K562 (cell line): ENCODE measurements around the gene SPTBN4. TPM values are rescaled to one million over a fixed set of nuclear protein-coding genes. Genes with fewer than 3 reads are reported as not detected.

Experiments
- BRF1 ChIP-seq: IDR thresholded peaks from 3 replicates; pipeline ENCODE4 v1.6.1; 2011; ENCODE audit warnings: borderline replicate concordance, mild to moderate bottlenecking; ENCODE audit not compliant: insufficient read length; ENCODE audit errors: extremely low read depth
- CBFA2T3 ChIP-seq: fragments of 450-650 bp; IDR thresholded peaks from 2 replicates; pipeline ENCODE4 v1.6.1; 2017
- CC2D1A ChIP-seq: fragments of 450-650 bp; IDR thresholded peaks from 2 replicates; pipeline ENCODE4 v1.6.1; 2017; ENCODE audit warnings: mild to moderate bottlenecking
- DDX20 ChIP-seq: fragments of 450-650 bp; IDR thresholded peaks from 2 replicates; pipeline ENCODE4 v1.6.1; 2016; ENCODE audit warnings: missing genetic modification characterization, low read depth, mild to moderate bottlenecking, missing compliant biosample characterization, moderate library complexity
- FOXA1 ChIP-seq: fragments of 450-650 bp; IDR thresholded peaks from 2 replicates; pipeline ENCODE4 v1.6.1; 2016; ENCODE audit warnings: mild to moderate bottlenecking, borderline replicate concordance
- GABPA ChIP-seq: fragments of 200-800 bp; sonication (Bioruptor generic); conservative IDR thresholded peaks from 2 replicates; pipeline ENCODE4 v1.6.1; 2016; ENCODE audit warnings: low read depth, missing genetic modification characterization, missing compliant biosample characterization
- HCFC1 ChIP-seq: IDR thresholded peaks from 2 replicates; pipeline ENCODE4 v1.6.1; 2012; ENCODE audit warnings: low read depth, low read length, improper control_type of control experiment
- ILF3 ChIP-seq: fragments of 450-650 bp; IDR thresholded peaks from 2 replicates; pipeline ENCODE4 v1.6.1; 2018; ENCODE audit warnings: antibody characterized with exemption, mild to moderate bottlenecking, moderate library complexity, borderline replicate concordance
- KLF6 ChIP-seq: fragments of 250-450 bp; sonication (Bioruptor Pico); IDR thresholded peaks from 2 replicates; pipeline ENCODE4 v1.4.0; 2020; ENCODE audit warnings: mild to moderate bottlenecking, moderate library complexity, borderline replicate concordance
- MAZ ChIP-seq, 2 experiments: fragments of 450-650 bp in 1 of 2; sonication (generic) in 1 of 2; formaldehyde crosslinking; IDR thresholded peaks in 1 of 2; conservative IDR thresholded peaks in 1 of 2; 2 replicates each; pipeline versions ENCODE4 v1.4.0 to v1.5.0; 2020; ENCODE audit warnings: mild to moderate bottlenecking in 1 of 2, missing genetic modification reagents in 1 of 2
- PHF21A ChIP-seq: fragments of 450-650 bp; IDR thresholded peaks from 2 replicates; pipeline ENCODE4 v1.6.1; 2017; ENCODE audit warnings: low read depth, borderline replicate concordance
- RAD21 ChIP-seq, 2 experiments: fragments of 250-450 bp in 1 of 2; fragments of 450-650 bp in 1 of 2; sonication (Bioruptor Pico) in 1 of 2; formaldehyde crosslinking in 1 of 2; IDR thresholded peaks in 1 of 2; conservative IDR thresholded peaks in 1 of 2; 2 replicates each; pipeline versions ENCODE4 v1.4.0 to v1.8.0; 2020 to 2022; ENCODE audit warnings: mild to moderate bottlenecking in 2 of 2, moderate library complexity in 1 of 2
- SIRT6 ChIP-seq: IDR thresholded peaks from one replicate; pipeline ENCODE4 v1.6.1; 2012; ENCODE audit warnings: low read depth, mild to moderate bottlenecking, control low read depth, inconsistent platforms, low read length, moderate library complexity
- SPI1 ChIP-seq: IDR thresholded peaks from 2 replicates; pipeline ENCODE4 v1.6.1; 2011; ENCODE audit warnings: low read depth, low read length, control low read depth, borderline replicate concordance
- ZNF324 ChIP-seq: fragments of 250-450 bp; sonication (Bioruptor Pico); IDR thresholded peaks from 2 replicates; pipeline ENCODE4 v1.4.0; 2020; ENCODE audit warnings: mild to moderate bottlenecking
- ZNF583 ChIP-seq: fragments of 250-450 bp; sonication (Bioruptor Pico); IDR thresholded peaks from 2 replicates; pipeline ENCODE4 v1.4.0; 2020
- polyA plus RNA-seq, 8 experiments: library from polyadenylated mRNA; depleted of rRNA in 4 of 8; stranded (reverse) in 5 of 8; unstranded in 3 of 8; fragments of >200 nt; fragmentation: Nextera tagmentation in 2 of 8; fragmentation: Illumina TruSeq in 1 of 8; extraction: Ambion mirVana in 2 of 8; extraction: Trizol in 1 of 8; gene quantifications; 2 replicates each; pipeline versions ENCODE4 v1.2.1 to v1.2.3, GENCODE V29; 2011 to 2014; ENCODE audit warnings: inconsistent platforms in 1 of 8, missing spikeins in 1 of 8
- total RNA-seq, 7 experiments: library from RNA; depleted of rRNA in 6 of 7; stranded (reverse); fragments of >200 nt in 6 of 7; fragmentation: Illumina TruSeq in 2 of 7; extraction: Trizol in 2 of 7; gene quantifications; 2 replicates each; pipeline versions ENCODE4 v1.2.1 to v1.2.3, GENCODE V29; 2011 to 2021; ENCODE audit warnings: low replicate concordance in 1 of 7
- TF ChIP-seq, protein P1 (sequence below): fragments of 200-800 bp; sonication (Bioruptor generic); IDR thresholded peaks from 2 replicates; pipeline ENCODE4 v1.6.1; 2017; ENCODE audit warnings: missing genetic modification characterization, missing compliant biosample characterization
- TF ChIP-seq, protein P2 (sequence below): sonication (generic); formaldehyde crosslinking; IDR thresholded peaks from 2 replicates; pipeline ENCODE4 v1.9.0; 2022; ENCODE audit warnings: mild to moderate bottlenecking, missing genetic modification reagents
- TF ChIP-seq, protein P3 (sequence below): fragments of 150-350 bp; IDR thresholded peaks from 2 replicates; pipeline ENCODE4 v1.6.1; 2014; ENCODE audit warnings: low read depth, mild to moderate bottlenecking, low read length, borderline replicate concordance
- TF ChIP-seq, protein P4 (sequence below): fragments of 450-650 bp; IDR thresholded peaks from 2 replicates; pipeline ENCODE4 v1.7.0; 2016; ENCODE audit warnings: borderline replicate concordance

Gene SPTBN4
- total and polyA plus RNA-seq, 9 of the 15 experiments (the other 6 are each of a cell fraction or from before 2014, with no cell fraction given), result 0.01 to 1.5 (median 0.86) TPM

DNA sequence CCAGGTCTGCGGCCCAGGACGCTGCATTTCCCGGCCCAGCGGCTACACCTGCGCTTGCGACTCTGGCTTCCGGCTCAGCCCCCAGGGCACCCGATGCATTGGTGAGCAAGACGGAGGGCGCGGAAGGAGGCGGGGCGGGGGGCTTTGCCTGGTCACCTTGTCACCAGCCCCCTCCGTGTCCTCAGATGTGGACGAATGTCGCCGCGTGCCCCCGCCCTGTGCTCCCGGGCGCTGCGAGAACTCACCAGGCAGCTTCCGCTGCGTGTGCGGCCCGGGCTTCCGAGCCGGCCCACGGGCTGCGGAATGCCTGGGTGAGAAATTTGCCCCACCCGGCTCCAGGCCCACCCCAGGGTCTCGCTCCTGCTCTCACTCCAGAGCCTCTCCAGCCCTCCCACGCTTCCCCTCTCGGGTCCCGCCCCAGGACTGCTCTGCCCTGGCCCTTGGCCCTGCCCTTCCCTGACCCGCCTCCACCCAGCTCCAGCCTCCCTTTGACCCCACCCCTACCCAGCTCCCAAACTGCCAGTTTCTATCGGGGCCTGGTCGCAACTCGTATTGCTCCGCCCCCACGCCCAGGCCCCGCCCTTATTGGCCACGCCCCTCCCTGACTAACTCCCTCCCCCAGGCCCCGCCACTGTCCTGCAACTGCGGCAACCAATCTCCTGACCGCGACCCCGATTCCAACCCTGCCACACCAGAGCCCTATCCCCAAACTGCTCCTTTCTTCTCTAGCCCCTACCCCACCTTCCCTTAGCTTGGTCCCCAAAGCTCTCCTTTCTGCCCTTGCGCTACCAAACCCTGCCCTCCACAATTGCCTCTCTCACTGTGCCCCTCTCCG, 143.0 kb downstream of the SPTBN4 start (continued):
- TF ChIP-seq ZNF324 (CRISPR knock-in tag) (no peak), FOXA1 (no peak), CBFA2T3 (no peak), KLF6 (CRISPR knock-in tag) (no peak), DDX20 (tag) (no peak), RAD21 (CRISPR knock-in tag; conservative IDR thresholded peaks at IDR 0.05 in 1 of 2, IDR thresholded peaks at IDR 0.05 in 1 of 2) (no peak), GABPA (tag) (peak; percentile 31; the same call in 1 of the 2 replicates), PHF21A (no peak), BRF1 (no peak), CC2D1A (no peak), SIRT6 (no peak), MAZ (CRISPR knock-in tag; conservative IDR thresholded peaks at IDR 0.05 in 1 of 2, IDR thresholded peaks at IDR 0.05 in 1 of 2) (peak; percentile 51 to 66; a peak in 3 of 4 replicates), ZNF583 (CRISPR knock-in tag) (no peak), ILF3 (no peak), HCFC1 (peak; percentile 9; the same call in 1 of the 2 replicates), SPI1 (no peak)
- TF ChIP-seq, protein P1, sequence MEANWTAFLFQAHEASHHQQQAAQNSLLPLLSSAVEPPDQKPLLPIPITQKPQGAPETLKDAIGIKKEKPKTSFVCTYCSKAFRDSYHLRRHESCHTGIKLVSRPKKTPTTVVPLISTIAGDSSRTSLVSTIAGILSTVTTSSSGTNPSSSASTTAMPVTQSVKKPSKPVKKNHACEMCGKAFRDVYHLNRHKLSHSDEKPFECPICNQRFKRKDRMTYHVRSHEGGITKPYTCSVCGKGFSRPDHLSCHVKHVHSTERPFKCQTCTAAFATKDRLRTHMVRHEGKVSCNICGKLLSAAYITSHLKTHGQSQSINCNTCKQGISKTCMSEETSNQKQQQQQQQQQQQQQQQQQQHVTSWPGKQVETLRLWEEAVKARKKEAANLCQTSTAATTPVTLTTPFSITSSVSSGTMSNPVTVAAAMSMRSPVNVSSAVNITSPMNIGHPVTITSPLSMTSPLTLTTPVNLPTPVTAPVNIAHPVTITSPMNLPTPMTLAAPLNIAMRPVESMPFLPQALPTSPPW, result peak; percentile 75
- TF ChIP-seq, protein P2, sequence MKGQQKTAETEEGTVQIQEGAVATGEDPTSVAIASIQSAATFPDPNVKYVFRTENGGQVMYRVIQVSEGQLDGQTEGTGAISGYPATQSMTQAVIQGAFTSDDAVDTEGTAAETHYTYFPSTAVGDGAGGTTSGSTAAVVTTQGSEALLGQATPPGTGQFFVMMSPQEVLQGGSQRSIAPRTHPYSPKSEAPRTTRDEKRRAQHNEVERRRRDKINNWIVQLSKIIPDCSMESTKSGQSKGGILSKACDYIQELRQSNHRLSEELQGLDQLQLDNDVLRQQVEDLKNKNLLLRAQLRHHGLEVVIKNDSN (CRISPR knock-in tag), result no peak
- TF ChIP-seq, protein P3, sequence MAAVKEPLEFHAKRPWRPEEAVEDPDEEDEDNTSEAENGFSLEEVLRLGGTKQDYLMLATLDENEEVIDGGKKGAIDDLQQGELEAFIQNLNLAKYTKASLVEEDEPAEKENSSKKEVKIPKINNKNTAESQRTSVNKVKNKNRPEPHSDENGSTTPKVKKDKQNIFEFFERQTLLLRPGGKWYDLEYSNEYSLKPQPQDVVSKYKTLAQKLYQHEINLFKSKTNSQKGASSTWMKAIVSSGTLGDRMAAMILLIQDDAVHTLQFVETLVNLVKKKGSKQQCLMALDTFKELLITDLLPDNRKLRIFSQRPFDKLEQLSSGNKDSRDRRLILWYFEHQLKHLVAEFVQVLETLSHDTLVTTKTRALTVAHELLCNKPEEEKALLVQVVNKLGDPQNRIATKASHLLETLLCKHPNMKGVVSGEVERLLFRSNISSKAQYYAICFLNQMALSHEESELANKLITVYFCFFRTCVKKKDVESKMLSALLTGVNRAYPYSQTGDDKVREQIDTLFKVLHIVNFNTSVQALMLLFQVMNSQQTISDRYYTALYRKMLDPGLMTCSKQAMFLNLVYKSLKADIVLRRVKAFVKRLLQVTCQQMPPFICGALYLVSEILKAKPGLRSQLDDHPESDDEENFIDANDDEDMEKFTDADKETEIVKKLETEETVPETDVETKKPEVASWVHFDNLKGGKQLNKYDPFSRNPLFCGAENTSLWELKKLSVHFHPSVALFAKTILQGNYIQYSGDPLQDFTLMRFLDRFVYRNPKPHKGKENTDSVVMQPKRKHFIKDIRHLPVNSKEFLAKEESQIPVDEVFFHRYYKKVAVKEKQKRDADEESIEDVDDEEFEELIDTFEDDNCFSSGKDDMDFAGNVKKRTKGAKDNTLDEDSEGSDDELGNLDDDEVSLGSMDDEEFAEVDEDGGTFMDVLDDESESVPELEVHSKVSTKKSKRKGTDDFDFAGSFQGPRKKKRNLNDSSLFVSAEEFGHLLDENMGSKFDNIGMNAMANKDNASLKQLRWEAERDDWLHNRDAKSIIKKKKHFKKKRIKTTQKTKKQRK, result no peak
- TF ChIP-seq, protein P4, sequence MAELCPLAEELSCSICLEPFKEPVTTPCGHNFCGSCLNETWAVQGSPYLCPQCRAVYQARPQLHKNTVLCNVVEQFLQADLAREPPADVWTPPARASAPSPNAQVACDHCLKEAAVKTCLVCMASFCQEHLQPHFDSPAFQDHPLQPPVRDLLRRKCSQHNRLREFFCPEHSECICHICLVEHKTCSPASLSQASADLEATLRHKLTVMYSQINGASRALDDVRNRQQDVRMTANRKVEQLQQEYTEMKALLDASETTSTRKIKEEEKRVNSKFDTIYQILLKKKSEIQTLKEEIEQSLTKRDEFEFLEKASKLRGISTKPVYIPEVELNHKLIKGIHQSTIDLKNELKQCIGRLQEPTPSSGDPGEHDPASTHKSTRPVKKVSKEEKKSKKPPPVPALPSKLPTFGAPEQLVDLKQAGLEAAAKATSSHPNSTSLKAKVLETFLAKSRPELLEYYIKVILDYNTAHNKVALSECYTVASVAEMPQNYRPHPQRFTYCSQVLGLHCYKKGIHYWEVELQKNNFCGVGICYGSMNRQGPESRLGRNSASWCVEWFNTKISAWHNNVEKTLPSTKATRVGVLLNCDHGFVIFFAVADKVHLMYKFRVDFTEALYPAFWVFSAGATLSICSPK, result 0 out of 2 replicates have a peak, but pooled peaks have one; percentile 62
